ENCODE measurements around the gene PHACTR3. TPM values are rescaled to one million over a fixed set of nuclear protein-coding genes. Genes with fewer than 3 reads are reported as not detected.

Gene PHACTR3
- total RNA-seq, 1 donor from 2014 or later, result 2.1 TPM

DNA sequence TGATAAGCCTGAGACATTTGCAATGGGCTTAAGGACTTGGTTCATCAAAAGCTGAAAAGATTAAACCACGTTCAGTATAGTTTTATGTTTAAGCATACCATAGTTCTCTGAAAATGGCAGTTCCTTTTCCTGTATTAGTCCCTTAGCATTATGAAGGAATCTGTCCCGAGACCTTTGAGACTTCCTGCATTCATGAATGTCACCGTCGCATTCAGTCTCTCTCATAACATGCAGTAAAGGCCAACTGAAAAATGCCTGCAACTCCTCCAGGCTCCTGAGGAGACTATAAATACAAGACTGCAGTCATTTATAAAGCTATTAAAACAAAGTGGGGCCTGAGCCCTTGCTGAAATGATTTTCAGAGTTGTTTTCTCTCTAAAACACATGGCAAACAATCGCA, 200.0 kb downstream of the PHACTR3 start:
- DNase-seq (ENCODE audit: extremely low spot score, unreplicated experiment), result no peak
- peaks cover 9% of the 10 kb centered on the region for H3K4me1 Mint-ChIP-seq (ENCODE audit: unreplicated experiment)
- peaks cover 17% of the 10 kb centered on the region for H3K27me3 Mint-ChIP-seq
- TF ChIP-seq, protein P1, sequence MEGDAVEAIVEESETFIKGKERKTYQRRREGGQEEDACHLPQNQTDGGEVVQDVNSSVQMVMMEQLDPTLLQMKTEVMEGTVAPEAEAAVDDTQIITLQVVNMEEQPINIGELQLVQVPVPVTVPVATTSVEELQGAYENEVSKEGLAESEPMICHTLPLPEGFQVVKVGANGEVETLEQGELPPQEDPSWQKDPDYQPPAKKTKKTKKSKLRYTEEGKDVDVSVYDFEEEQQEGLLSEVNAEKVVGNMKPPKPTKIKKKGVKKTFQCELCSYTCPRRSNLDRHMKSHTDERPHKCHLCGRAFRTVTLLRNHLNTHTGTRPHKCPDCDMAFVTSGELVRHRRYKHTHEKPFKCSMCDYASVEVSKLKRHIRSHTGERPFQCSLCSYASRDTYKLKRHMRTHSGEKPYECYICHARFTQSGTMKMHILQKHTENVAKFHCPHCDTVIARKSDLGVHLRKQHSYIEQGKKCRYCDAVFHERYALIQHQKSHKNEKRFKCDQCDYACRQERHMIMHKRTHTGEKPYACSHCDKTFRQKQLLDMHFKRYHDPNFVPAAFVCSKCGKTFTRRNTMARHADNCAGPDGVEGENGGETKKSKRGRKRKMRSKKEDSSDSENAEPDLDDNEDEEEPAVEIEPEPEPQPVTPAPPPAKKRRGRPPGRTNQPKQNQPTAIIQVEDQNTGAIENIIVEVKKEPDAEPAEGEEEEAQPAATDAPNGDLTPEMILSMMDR (conservative IDR thresholded peaks at IDR 0.05), result no peak
- no peak overlapping the region for H3K27ac Mint-ChIP-seq
- peaks cover 6% of the 10 kb centered on the region for H3K9me3 Mint-ChIP-seq
- H3K36me3 Mint-ChIP-seq, result no peaks in the 10 kb centered on the region
- H3K4me3 Mint-ChIP-seq, result no peak overlapping the region

DNA sequence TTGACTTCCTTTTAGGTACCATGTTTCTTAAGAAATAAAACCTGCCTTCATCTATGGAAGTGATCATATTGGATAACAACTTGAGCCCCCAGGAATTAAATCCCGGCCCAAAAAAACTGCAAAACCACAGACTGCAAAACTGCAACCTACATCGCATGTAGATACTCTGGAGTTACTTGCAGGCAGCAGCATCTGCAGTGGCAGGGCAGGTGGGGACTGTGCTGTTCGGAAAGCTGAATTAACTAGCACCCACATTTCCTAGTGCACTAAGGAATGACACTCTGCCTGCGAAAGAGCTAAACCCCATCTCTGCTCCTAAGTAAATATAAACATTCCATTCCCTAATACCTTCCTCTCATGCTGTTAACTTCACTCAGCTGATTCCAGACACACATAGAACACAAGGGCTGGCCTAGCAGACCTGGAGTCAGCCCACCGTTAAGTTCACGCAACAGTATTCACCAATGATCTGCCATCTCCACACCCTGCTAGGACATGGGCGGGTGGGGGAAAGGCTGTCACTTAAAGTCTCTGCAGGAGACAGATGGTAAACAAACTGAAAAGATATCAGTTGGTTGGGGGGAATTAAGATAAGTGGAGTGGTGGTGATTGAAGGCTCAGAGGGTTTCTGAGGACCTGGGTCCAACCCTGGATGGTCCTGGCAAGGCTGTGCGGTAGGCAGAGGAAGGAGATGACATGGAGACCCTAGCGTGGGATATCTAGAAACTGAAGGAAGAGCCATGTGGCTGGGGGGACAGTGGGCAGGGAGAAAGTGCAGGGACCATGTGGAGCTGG, 200.7 kb downstream of the PHACTR3 start:
- TF ChIP-seq, protein P1 (conservative IDR thresholded peaks at IDR 0.05), result no peak
- Mint-ChIP-seq H3K4me3 (peak overlapping the region; percentile 10), H3K27me3 (peaks cover 17% of the 10 kb centered on the region), H3K9me3 (peaks cover 6% of the 10 kb centered on the region), H3K27ac (no peak overlapping the region), H3K4me1 (ENCODE audit: unreplicated experiment) (peaks cover 9% of the 10 kb centered on the region), H3K36me3 (no peaks in the 10 kb centered on the region)
- DNase-seq (ENCODE audit: extremely low spot score, unreplicated experiment), result no peak

DNA sequence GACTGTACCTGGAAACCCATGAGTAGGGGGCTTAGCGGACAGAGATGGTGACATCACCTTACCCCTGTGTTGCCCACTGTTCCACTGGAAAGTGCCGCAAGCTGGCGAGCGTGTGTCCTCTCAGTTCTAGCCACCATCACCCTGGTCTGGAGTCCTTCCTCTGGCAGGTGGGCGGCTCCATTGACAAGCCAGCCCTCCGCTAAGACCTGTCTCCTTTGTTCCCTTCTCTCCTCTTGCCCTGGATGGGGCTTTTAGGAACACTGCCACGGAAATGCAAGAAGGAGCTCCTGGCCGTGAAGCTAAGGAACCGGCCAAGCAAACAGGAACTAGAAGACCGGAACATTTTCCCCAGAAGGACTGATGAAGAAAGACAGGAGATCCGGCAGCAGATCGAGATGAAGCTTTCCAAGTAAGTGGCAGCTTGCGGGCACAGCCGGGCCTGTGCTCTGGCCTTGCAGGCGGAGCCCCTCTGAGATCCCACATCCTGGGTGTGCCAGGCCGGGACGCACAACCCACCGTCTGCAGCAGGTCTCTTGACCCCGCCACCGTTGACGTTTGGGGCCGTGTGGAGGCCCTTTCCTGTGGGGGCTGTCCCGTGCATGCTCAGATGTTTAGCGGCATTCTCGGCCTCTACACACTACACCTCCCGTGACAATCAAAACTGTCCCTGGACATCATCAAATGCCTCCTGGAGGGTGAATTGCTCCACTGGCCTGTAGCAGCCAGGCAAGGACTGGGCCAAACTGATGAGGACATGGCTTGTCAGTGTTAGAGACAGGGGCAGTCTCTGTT, 201.6 kb downstream of the PHACTR3 start:
- Mint-ChIP-seq H3K4me3 (no peak overlapping the region), H3K36me3 (no peaks in the 10 kb centered on the region), H3K9me3 (no peaks in the 10 kb centered on the region), H3K27me3 (peaks cover 14% of the 10 kb centered on the region), H3K27ac (no peak overlapping the region), H3K4me1 (ENCODE audit: unreplicated experiment) (peaks cover 14% of the 10 kb centered on the region)
- peak; percentile 65 for DNase-seq (ENCODE audit: extremely low spot score, unreplicated experiment)
- TF ChIP-seq, protein P1 (conservative IDR thresholded peaks at IDR 0.05), result no peak

DNA sequence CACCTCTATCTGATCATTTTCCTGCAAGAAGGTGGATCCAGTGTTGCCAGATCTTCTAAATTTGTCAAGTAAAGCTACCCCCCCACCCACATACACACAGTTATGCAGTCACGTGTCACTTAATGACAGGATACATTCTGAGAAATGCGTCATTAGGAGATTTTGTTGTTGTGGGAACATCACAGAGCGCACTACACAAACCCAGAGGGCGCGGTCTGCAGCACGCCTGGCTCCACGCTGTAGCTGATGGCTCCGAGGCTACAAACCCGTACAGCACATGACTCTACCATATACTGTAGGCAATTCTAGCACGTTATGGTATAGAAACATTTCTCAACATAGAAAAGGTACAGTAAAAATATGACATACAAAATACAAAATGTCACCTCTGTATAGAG, 202.2 kb downstream of the PHACTR3 start:
- Mint-ChIP-seq H3K4me3 (no peak overlapping the region), H3K36me3 (no peaks in the 10 kb centered on the region), H3K4me1 (ENCODE audit: unreplicated experiment) (peaks cover 14% of the 10 kb centered on the region), H3K9me3 (no peaks in the 10 kb centered on the region), H3K27ac (no peak overlapping the region), H3K27me3 (peaks cover 14% of the 10 kb centered on the region)
- TF ChIP-seq, protein P1 (conservative IDR thresholded peaks at IDR 0.05), result no peak
- DNase-seq (ENCODE audit: extremely low spot score, unreplicated experiment), result no peak

DNA sequence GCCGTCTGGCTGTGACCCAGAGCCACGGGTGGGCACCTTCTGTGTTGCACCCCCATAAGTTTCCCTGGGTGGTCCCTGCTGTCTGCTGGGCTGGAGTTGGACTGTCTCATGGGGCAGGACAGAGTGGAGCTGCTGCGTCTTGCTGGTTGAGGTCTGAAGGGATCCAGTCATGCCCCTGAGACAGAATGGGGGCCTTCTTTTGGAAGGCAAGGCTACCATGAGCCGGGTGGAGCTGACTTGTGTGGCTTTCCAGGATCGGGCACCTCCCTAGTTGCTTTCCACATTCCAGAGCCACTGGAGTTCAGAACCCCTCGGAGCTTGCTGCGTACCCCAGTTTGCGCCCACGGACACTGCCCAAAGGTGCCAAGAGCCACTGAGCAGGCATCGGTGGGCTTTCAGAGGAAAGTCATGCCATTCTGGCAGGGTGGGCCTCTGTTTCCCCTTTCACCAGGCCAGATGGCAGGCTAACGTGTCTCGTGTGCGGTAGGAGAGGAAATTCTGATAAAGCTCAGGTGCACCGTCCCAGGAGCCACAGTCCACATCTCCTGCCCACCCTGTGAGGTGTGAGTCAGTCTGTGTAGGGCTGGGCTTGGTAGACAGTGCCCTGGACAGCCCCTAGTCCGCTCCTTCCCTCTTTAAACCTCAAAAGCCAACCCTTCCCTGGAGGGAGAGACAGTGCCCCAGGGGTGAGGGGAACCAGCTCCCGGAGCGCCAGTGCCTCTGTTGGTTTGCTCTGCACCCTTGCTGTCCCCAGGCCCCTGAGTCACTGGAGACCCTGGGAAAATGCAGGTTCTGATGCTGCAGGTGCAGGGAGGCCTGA, 203.8 kb downstream of the PHACTR3 start:
- no peak overlapping the region for H3K4me3 Mint-ChIP-seq
- H3K36me3 Mint-ChIP-seq, result no peaks in the 10 kb centered on the region
- H3K4me1 Mint-ChIP-seq (ENCODE audit: unreplicated experiment), result peaks cover 14% of the 10 kb centered on the region
- peaks cover 16% of the 10 kb centered on the region for H3K27me3 Mint-ChIP-seq
- H3K27ac Mint-ChIP-seq, result no peak overlapping the region
- DNase-seq (ENCODE audit: extremely low spot score, unreplicated experiment), result peak; percentile 60
- TF ChIP-seq, protein P1 (conservative IDR thresholded peaks at IDR 0.05), result no peak
- no peaks in the 10 kb centered on the region for H3K9me3 Mint-ChIP-seq
